ENCODE measurements around the gene FYCO1.
A peak's percentile ranks its signal among the peaks of the same experiment; 100 is the strongest.
"Not testable (repeated sequence)": the region's sequence is repeated elsewhere in the genome, so short reads cannot be mapped to it uniquely, and the experiment has no call there.

Gene FYCO1

DNA sequence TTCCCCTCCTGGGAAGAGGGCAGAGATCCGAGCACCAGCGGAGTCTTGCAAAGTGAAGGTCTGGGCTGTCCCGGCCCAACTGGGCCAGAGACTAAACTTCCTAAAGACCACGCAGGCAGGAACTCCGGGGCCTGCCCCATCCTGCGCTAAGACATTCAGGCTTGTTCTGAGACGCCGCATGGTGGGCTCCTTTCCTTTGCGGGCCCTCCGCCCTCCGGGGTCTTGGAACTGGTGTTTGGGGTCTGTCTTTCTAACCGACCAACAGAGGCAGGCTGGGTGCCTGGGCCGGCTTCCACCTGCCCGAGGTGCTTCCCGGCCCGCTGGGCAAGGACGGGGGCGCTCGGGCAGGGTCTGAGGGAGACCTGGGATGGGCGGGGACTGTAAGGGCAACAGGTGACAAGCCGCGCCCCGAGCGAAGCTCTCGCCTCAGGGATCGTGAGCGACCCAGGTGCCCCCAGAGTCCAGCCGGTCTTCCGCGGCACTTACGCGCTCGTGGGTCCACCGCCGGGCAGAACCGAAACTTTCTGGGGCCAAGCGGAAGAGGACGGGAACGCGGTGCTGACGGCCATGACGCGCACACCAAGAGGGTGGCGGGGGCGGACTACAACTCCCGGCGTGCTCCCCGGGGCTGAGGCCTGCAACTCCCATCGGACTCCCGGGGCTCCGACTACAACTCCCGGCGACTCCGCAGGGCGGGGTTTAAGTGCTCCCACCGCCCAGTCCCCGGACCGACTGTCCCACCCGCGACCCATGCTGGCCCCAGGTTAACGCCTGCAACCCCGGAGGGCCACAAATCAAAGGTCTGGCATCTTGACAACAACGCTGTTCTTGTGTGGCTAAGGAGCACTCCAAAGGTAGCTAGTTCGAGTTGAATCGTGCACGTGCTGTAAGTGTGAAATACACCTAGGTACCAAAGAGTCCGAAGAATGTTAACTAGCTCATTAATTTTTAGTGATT lies at the start of gene FYCO1:
TSS of gene FYCO1 (minus strand) at position 589 of the 957 bp plus-strand sequence. CDS start 10,914 bp downstream, outside the sequence.
- DNase-seq = peak; percentile 84

- no peak for DNase-seq
Observed at GRCh38 chr3:46038916-46039315, 43.3 kb upstream of the FYCO1 start.

GRCh38 chr3:46038071-46038470 lies 42.4 kb upstream of the FYCO1 start:
- DNase-seq = not testable (repeated sequence)

GRCh38 chr3:46036191-46036590 lies 40.6 kb upstream of the FYCO1 start:
- no peak for DNase-seq

DNA sequence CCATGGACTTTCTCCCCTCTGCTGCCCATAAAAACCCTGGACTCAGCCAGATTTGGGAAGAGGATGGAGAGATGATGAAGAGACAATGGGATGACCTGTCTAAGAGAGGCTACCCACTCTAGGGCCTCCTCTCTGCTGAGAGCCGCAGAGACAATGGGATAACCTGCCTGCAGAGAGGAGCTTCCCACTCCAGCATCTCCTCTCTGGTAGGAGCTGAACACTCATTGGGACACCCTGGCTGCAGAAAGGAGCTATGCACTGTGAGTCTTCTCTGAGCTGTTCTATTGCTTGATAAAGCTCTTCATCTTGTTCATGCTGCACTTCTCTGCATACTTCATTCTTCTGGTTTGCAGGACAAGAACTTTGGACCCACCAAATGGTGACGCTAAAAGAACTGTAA lies 36.1 kb upstream of the FYCO1 start:
- no peak for DNase-seq

GRCh38 chr3:46031269-46031668 lies 35.6 kb upstream of the FYCO1 start:
- DNase-seq = no peak

DNA sequence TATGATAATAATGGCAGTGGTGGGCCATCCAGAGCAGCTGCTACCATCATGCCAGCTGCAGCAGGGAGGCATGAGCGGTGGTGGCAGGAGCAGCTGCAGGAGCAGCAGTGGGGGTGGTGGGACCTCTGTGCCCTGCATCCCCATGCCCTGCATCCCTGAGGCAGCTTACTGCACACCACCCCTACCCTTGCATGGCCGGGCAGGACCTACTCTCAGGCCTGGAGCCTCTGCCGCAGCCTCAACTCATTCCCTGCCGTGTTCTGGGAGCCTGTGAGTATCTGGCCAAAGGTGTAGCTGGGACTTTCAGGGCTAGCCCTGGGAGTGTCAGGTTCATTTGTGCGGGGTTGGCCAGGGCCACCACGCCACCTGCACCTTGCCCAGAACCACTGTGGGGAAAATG lies 35.0 kb upstream of the FYCO1 start:
- no peak for DNase-seq

- DNase-seq = no peak
Observed at GRCh38 chr3:46029953-46030543, 34.4 kb upstream of the FYCO1 start.

DNA sequence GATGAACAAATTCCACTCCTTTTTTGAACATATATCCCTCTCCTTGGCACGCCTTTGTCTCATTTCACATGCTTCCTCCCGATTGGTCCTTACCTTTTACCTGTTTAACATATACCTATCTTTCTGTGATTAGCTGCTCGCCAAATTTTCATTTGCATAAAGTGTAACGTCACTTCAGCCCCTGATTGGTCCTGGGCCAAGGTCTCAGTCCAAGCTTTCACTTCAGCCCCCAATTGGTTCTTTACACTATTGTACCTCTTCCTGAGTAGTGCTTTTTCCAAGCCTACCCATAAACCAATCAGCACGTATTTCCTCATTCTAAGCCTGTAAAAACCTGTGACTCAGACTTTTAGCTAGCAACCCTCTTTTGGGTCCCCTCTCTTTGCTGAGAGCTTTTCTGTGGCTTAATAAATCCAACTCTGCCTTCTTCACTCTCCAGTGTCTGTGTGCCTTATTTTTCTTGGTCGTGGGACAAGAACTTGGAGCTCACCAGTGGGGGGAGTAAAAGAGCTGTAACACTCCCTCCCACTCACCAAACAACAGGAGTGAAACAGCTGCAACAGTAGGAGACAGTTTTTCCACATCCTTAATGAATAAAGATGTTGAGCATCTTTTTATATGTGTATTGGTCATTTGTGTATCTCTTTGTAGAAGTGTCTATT lies 32.2 kb upstream of the FYCO1 start:
- DNase-seq = no peak

DNA sequence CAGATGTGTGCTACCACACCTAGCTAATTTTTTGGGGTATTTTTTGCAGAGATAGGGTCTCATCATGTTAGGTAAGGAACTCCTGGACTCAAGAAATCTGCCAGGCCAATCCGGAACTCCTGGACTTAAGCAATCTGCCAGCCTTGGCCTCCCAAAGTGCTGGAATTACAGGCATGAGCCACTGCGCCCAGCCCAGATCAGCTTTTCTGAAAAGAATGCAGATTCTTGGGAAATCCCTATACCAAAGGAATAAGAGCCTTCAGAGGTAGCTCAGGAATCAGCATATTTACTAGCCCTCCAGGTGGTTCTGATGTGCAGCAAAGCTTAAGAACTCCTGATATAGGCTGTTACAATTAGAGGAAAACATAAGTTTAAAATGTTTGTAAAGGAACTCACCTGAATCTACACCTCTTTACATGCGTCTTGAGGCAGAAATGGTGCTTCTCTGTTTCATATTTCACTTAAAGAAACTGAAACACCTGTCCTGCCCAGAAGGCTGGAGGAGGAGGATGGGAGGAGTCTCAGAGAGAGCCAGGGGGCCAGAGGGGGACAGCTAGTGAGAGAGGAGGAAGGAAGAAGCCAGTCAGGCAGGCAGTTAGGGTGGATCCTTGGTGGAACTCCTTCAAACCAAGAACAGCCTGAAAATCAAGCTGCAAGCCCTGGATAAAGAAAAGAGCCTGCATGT lies 31.5 kb upstream of the FYCO1 start, which contains the start of gene XCR1:
TSS of gene XCR1 (minus strand) at position 463 of the 685 bp plus-strand sequence. CDS start 5,536 bp downstream, outside the sequence.
- DNase-seq = no peak

DNA sequence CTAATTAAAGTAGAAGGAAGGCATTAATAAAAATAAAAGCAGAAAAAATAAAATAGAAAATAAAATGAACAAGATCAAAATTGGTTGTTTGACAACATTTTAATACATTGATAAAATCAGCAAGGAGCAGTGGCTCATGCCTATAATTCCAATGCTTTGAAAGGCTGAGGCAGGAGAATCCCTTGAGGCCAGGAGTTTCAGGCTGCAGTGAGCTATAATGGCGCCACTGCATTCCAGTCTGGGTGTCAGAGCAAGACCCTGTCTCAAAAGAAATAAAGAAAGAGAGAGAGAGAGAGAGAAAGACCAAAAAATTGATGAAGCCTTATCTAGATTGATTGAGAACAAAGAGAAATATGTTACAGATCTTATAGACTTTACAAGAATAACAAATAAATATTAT lies 29.5 kb upstream of the FYCO1 start:
- DNase-seq = no peak

- DNase-seq = no peak
Observed at GRCh38 chr3:46024131-46024530, 28.5 kb upstream of the FYCO1 start.

DNA sequence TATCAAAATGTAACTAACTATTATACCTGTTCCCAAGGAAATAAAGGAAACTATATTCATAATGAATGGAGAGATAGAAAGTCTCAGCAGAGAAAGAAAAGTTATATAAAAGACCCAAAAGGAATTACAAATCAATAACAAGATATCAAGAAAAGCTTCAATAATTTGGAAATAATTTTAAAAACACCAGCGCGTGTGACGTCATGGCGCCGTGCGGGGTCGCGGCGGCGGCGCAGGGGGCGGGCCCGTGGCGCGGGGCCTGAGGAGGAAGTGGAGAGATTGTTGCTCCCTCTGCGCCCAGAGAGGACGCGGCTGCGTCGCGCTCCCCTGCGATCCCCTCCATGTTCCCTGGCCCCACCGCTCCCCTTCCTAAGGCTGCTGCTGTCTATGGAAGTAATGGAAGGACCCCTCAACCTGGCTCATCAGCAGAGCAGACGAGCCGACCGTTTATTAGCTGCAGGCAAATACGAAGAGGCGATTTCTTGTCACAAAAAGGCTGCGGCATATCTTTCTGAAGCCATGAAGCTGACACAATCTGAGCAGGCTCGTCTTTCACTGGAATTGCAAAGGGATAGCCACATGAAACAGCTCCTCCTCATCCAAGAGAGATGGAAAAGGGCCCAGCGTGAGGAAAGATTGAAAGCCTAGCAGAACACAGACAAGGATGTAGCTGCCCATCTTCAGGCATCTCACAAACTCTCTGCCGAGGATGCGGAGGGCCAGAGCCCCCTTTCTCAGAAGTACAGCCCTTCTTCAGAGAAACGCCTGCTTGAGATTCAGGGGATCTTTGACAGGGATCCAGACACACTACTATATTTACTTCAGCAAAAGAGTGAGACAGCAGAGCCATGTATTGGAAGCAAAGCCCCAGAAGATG lies 27.5 kb upstream of the FYCO1 start:
- DNase-seq = no peak

GRCh38 chr3:46021516-46021915 lies 25.9 kb upstream of the FYCO1 start:
- DNase-seq = no peak

- DNase-seq = no peak
Observed at GRCh38 chr3:46020766-46021510, 25.3 kb upstream of the FYCO1 start.

GRCh38 chr3:46019707-46020106 lies 24.1 kb upstream of the FYCO1 start:
- DNase-seq = no peak

DNA sequence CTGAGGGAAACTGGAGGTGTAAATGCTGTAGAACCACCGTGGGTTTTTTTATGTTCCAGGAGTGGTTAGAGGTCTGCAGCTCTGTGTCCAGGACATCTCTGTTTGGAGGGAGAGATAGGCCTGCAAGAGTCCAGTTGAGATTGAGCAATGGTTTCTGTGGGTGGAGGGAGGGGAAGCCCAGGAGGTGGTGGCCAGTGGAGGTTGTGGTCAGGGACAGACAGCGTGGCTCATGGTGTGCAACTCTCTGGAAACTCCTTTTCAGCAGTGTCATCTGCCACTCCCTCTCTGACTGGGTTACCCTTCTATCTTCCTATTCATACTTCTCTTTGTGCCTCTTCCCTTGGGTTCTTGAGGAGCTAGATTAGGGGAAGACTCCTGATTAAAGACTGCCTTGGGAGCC lies 22.1 kb upstream of the FYCO1 start:
- no peak for DNase-seq

DNA sequence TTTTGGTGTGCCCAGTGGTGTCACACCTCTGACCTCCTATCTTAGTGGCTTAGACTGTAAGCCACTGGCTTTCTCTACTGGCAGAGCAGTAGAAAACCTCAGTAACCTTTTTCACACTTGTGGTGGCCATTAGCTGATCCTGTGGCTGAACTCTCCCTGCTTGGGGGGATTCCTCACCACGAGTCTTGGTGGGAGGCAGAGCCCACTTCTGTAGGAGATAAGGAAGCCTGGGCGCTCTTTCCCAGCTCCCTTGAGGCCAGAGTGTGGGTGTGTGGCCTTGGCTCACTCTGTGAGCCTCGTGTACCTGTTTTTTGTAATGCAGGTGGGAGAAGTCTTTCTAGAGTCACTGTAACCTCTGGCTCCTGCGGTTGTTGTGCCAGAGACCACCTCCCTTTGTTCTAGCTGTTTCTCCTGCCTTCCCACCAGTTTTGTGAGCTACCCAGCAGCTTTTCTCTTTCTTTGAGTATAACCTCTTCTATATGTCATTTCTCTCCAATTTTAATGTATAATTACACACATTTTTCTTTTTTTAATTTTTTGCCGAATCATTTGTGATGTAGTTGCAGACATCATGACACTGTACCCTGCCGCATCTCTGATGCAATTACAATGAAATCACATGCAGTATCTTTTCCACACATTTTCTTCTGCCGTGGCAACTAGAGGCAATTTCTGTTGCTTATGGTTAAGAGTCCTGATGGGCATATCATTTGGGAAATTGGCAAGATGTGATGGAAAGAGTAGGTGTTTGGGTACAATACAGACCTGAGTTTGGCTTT lies 17.9 kb upstream of the FYCO1 start:
- no peak for DNase-seq

DNA sequence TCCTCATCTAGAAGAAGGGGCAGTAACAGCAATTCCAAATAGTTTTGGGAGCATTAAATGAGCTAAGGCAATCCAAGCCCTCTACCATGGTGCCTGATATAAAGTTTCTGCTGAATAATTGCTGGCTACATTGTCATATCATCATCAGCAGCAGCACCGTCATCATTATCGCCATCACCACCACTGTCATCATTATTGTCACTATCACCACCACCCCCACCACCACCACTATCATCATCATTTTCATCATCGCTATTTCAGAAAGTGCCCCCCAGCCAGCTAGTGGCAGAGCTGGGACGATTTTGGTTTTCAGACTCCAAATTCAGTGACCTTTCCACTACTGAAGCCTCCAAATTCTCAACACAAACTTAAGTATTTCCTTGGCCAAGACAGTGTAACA lies 16.6 kb upstream of the FYCO1 start:
- no peak for DNase-seq

GRCh38 chr3:46010519-46011113 lies 15.0 kb upstream of the FYCO1 start:
- no peak for DNase-seq

Data from amniotic stem cell (primary cell).